GM18873 (cell line): Measurements from ENCODE around the gene USH2A.
A peak's percentile ranks its signal among the peaks of the same experiment; 100 is the strongest.

ENCODE experiments used
- ATAC-seq: cut with Tn5 transposase; IDR thresholded peaks from one replicate; pipeline ENCODE4 v1.9.1; 2021; ENCODE audit warnings: mild to moderate bottlenecking, moderate library complexity, moderate number of reproducible peaks; ENCODE audit not compliant: unreplicated experiment, low FRiP score

USH2A gene

GRCh38 chr1:215888159-215888558 lies 535.1 kb downstream of the USH2A start:
- no peak for ATAC-seq

GRCh38 chr1:215887627-215888026 lies 535.6 kb downstream of the USH2A start:
- no peak for ATAC-seq

- no peak for ATAC-seq
Measured at GRCh38 chr1:215883004-215883403, 540.2 kb downstream of the USH2A start.

- peak; percentile 69 for ATAC-seq
Measured at GRCh38 chr1:215878843-215879242, 544.4 kb downstream of the USH2A start.

- no peak for ATAC-seq
Measured at GRCh38 chr1:215878128-215878527, 545.1 kb downstream of the USH2A start.

GRCh38 chr1:215877452-215877951 lies 545.7 kb downstream of the USH2A start:
- ATAC-seq: no peak

GRCh38 chr1:215875712-215876111 lies 547.5 kb downstream of the USH2A start:
- ATAC-seq: no peak

- ATAC-seq: no peak
Measured at GRCh38 chr1:215875236-215875635, 548.0 kb downstream of the USH2A start.

GRCh38 chr1:215872658-215873057 lies 550.6 kb downstream of the USH2A start:
- ATAC-seq: no peak

- no peak for ATAC-seq
Measured at GRCh38 chr1:215868500-215868899, 554.7 kb downstream of the USH2A start.

- no peak for ATAC-seq
Measured at GRCh38 chr1:215865060-215865459, 558.2 kb downstream of the USH2A start.

- no peak for ATAC-seq
Measured at GRCh38 chr1:215863796-215864195, 559.5 kb downstream of the USH2A start.

- ATAC-seq: no peak
Measured at GRCh38 chr1:215860833-215861232, 562.4 kb downstream of the USH2A start.

GRCh38 chr1:215857317-215857716 lies 565.9 kb downstream of the USH2A start:
- ATAC-seq: no peak

- no peak for ATAC-seq
Measured at GRCh38 chr1:215845234-215845891, 577.9 kb downstream of the USH2A start.

GRCh38 chr1:215844777-215845176 lies 578.5 kb downstream of the USH2A start:
- ATAC-seq: no peak

- no peak for ATAC-seq
Measured at GRCh38 chr1:215844266-215844665, 579.0 kb downstream of the USH2A start.

GRCh38 chr1:215842905-215843304 lies 580.3 kb downstream of the USH2A start:
- ATAC-seq: no peak

- no peak for ATAC-seq
Measured at GRCh38 chr1:215835951-215836350, 587.3 kb downstream of the USH2A start.

- ATAC-seq: no peak
Measured at GRCh38 chr1:215833941-215834729, 589.1 kb downstream of the USH2A start.

- no peak for ATAC-seq
Measured at GRCh38 chr1:215830226-215830810, 592.9 kb downstream of the USH2A start.
